H9 (cell line): ENCODE data around the gene PRDX2. TPM values are rescaled to one million over a fixed set of nuclear protein-coding genes. Genes with fewer than 3 reads are reported as not detected.
"Not testable (repeated sequence)": the region's sequence is repeated elsewhere in the genome, so short reads cannot be mapped to it uniquely, and the experiment has no call there.

Source experiments
- DNase-seq: peaks from one replicate; pipeline ENCODE4 v3.0.0-alpha.2; 2017
- H2AFZ ChIP-seq: one replicate; pipeline ENCODE4 v1.6.1; 2013; ENCODE audit warnings: mild to moderate bottlenecking, low read length, control low read depth, moderate library complexity
- H2AK5ac ChIP-seq: 2 replicates; pipeline ENCODE4 v1.6.1; 2013; ENCODE audit warnings: low read length, control low read depth, mixed read lengths; ENCODE audit not compliant: insufficient read length
- H2BK120ac ChIP-seq: one replicate; pipeline ENCODE4 v1.6.1; 2013; ENCODE audit warnings: low read depth, mild to moderate bottlenecking, low read length, control low read depth, inconsistent platforms; ENCODE audit not compliant: poor library complexity, severe bottlenecking
- H2BK12ac ChIP-seq: 2 replicates; pipeline ENCODE4 v1.6.1; 2013; ENCODE audit warnings: low read length, control low read depth, mixed read lengths, low read depth; ENCODE audit not compliant: insufficient read length
- H2BK15ac ChIP-seq: 2 replicates; pipeline ENCODE4 v1.6.1; 2013; ENCODE audit warnings: low read depth, low read length, control low read depth
- H2BK20ac ChIP-seq: one replicate; pipeline ENCODE4 v1.6.1; 2013; ENCODE audit warnings: low read depth, mild to moderate bottlenecking, low read length, control low read depth, inconsistent platforms; ENCODE audit not compliant: poor library complexity, severe bottlenecking
- H2BK5ac ChIP-seq: 2 replicates; pipeline ENCODE4 v1.6.1; 2013; ENCODE audit warnings: low read length, control low read depth, mixed read lengths; ENCODE audit not compliant: insufficient read length
- H3K14ac ChIP-seq: 2 replicates; pipeline ENCODE4 v1.6.1; 2013; ENCODE audit warnings: low read length, control low read depth; ENCODE audit not compliant: insufficient read depth
- H3K18ac ChIP-seq: 2 replicates; pipeline ENCODE4 v1.6.1; 2013; ENCODE audit warnings: low read depth, mild to moderate bottlenecking, mixed read lengths, low read length, control low read depth; ENCODE audit not compliant: insufficient read length
- H3K23ac ChIP-seq: 2 replicates; pipeline ENCODE4 v1.6.1; 2013; ENCODE audit warnings: low read length, control low read depth, mixed read lengths, low read depth; ENCODE audit not compliant: insufficient read length
- H3K23me2 ChIP-seq: 2 replicates; pipeline ENCODE4 v1.6.1; 2013; ENCODE audit warnings: low read depth, mild to moderate bottlenecking, mixed read lengths, low read length, control low read depth; ENCODE audit not compliant: insufficient read length, poor library complexity, severe bottlenecking
- H3K27ac ChIP-seq: 2 replicates; pipeline ENCODE4 v1.5.1; 2013; ENCODE audit warnings: low read length, control low read depth, mixed read lengths, low read depth; ENCODE audit not compliant: insufficient read length
- H3K27me3 ChIP-seq: 2 replicates; pipeline ENCODE4 v1.6.1; 2013; ENCODE audit warnings: low read length, control low read depth, inconsistent platforms; ENCODE audit not compliant: insufficient read depth
- H3K4ac ChIP-seq: 2 replicates; pipeline ENCODE4 v1.6.1; 2013; ENCODE audit warnings: low read depth, mild to moderate bottlenecking, control low read depth, inconsistent platforms, low read length, moderate library complexity
- H3K4me1 ChIP-seq: 2 replicates; pipeline ENCODE4 v1.6.1; 2013; ENCODE audit warnings: low read length, control low read depth, inconsistent platforms; ENCODE audit not compliant: insufficient read depth
- H3K4me2 ChIP-seq: 2 replicates; pipeline ENCODE4 v1.6.1; 2013; ENCODE audit warnings: low read length, control low read depth, mixed read lengths; ENCODE audit not compliant: insufficient read length, insufficient read depth
- H3K56ac ChIP-seq: 2 replicates; pipeline ENCODE4 v1.6.1; 2013; ENCODE audit warnings: low read depth, mild to moderate bottlenecking, mixed read lengths, low read length, control low read depth; ENCODE audit not compliant: insufficient read length
- H3K79me1 ChIP-seq: 2 replicates; pipeline ENCODE4 v1.6.1; 2013; ENCODE audit warnings: low read depth, mild to moderate bottlenecking, moderate library complexity, low read length, control low read depth, inconsistent platforms; ENCODE audit not compliant: insufficient read depth, poor library complexity, severe bottlenecking
- H3K79me2 ChIP-seq: 2 replicates; pipeline ENCODE4 v1.6.1; 2013; ENCODE audit warnings: low read length, control low read depth, inconsistent platforms; ENCODE audit not compliant: insufficient read depth
- H3K9ac ChIP-seq: 2 replicates; pipeline ENCODE4 v1.6.1; 2013; ENCODE audit warnings: low read length, control low read depth, mixed read lengths; ENCODE audit not compliant: insufficient read length; ENCODE audit errors: extremely low read depth
- H3K9me3 ChIP-seq: one replicate; pipeline ENCODE4 v1.6.1; 2013; ENCODE audit warnings: low read depth, low read length, inconsistent platforms; ENCODE audit not compliant: control insufficient read depth
- H3T11ph ChIP-seq: one replicate; pipeline ENCODE4 v1.6.1; 2013; ENCODE audit warnings: mild to moderate bottlenecking, low read length, control low read depth, inconsistent platforms
- H4K20me1 ChIP-seq: one replicate; pipeline ENCODE4 v1.6.1; 2013; ENCODE audit not compliant: control insufficient read depth, insufficient read length, insufficient read depth
- H4K5ac ChIP-seq: 2 replicates; pipeline ENCODE4 v1.6.1; 2013; ENCODE audit warnings: low read depth, mild to moderate bottlenecking, mixed read lengths, low read length, control low read depth; ENCODE audit not compliant: insufficient read length
- H4K8ac ChIP-seq: replicated peaks from 2 replicates; pipeline ENCODE4 v1.6.1; 2013; ENCODE audit warnings: low read length, control low read depth, mixed read lengths, low read depth; ENCODE audit not compliant: insufficient read length
- H4K91ac ChIP-seq: 2 replicates; pipeline ENCODE4 v1.6.1; 2013; ENCODE audit warnings: low read depth, mild to moderate bottlenecking, moderate library complexity, mixed read lengths, low read length, control low read depth; ENCODE audit not compliant: insufficient read length
- H3K27ac Mint-ChIP-seq, 3 experiments: 2 replicates in 2 of 3; 3 replicates in 1 of 3; pipeline ENCODE4 v1.8.0; 2020 to 2021; ENCODE audit warnings: mixed read lengths in 3 of 3, mild to moderate bottlenecking in 1 of 3, moderate library complexity in 1 of 3
- H3K27me3 Mint-ChIP-seq: 2 replicates; pipeline ENCODE4 v1.8.0; 2021; ENCODE audit warnings: low read depth, mild to moderate bottlenecking, moderate library complexity, mixed read lengths
- H3K36me3 Mint-ChIP-seq, 3 experiments: 2 replicates in 2 of 3; 3 replicates in 1 of 3; pipeline ENCODE4 v1.8.0; 2020 to 2021; ENCODE audit warnings: low read depth in 3 of 3, mixed read lengths in 3 of 3; ENCODE audit not compliant: insufficient read depth in 1 of 3
- H3K4me1 Mint-ChIP-seq, 2 experiments: 2 replicates each; pipeline ENCODE4 v1.8.0; 2020; ENCODE audit warnings: mixed read lengths in 2 of 2
- H3K4me3 Mint-ChIP-seq, 2 experiments: 2 replicates in 1 of 2; 3 replicates in 1 of 2; pipeline ENCODE4 v1.8.0; 2020 to 2021; ENCODE audit warnings: mild to moderate bottlenecking in 2 of 2, mixed read lengths in 2 of 2, moderate library complexity in 1 of 2
- H3K9me3 Mint-ChIP-seq, 2 experiments: 2 replicates in 1 of 2; 3 replicates in 1 of 2; pipeline ENCODE4 v1.8.0; 2020; ENCODE audit warnings: mild to moderate bottlenecking in 2 of 2, mixed read lengths in 2 of 2, moderate library complexity in 1 of 2
- WGBS: extraction: QIAGEN DNeasy Blood & Tissue Kit; methylation state at CpG from one replicate; pipeline ENCODE4 v1.1.7; 2013; ENCODE audit warnings: missing lambda C conversion rate, low lambda C conversion rate, mixed read lengths; ENCODE audit not compliant: insufficient read length; ENCODE audit errors: extremely low coverage; 5-methylcytosine and 5-hydroxymethylcytosine counted together
- total RNA-seq: library from RNA; stranded (reverse); gene quantifications from 2 replicates; pipeline ENCODE4 v1.2.1, GENCODE V29; 2021

Gene PRDX2
- total RNA-seq, 1 experiment from 2014 or later: 468 TPM

DNA sequence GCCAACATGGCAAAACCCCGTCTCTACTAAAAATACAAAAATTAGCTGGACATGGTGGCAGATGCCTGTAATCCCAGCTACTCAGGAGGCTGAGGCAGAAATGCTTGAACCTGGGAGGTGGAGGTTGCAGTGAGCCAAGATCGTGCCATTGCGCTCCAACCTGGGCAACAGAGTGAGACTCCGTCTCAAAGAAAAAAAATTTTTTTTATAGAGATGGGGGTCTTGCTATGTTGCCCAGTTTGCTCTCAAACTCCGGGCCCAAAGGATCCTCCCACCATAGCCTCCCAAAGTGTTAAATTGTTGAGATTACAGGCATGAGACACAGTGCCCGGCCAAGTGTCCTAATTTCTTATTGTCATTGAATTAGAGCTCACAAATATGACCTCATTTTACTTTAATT lies 15.6 kb upstream of the PRDX2 start:
- not testable (repeated sequence) for H2BK12ac ChIP-seq, H3K23me2 ChIP-seq, H2AFZ ChIP-seq, H3T11ph ChIP-seq, H3K9ac ChIP-seq, H3K79me2 ChIP-seq, H3K9me3 Mint-ChIP-seq, H3K14ac ChIP-seq, H3K56ac ChIP-seq, H3K4me3 Mint-ChIP-seq, H3K18ac ChIP-seq, H3K27ac Mint-ChIP-seq, H4K91ac ChIP-seq, H3K27ac ChIP-seq, H4K8ac ChIP-seq, H4K5ac ChIP-seq, H3K27me3 ChIP-seq, H3K9me3 ChIP-seq, H3K27me3 Mint-ChIP-seq, DNase-seq, H3K4me1 ChIP-seq, H2AK5ac ChIP-seq, H3K4ac ChIP-seq, H2BK15ac ChIP-seq, H2BK20ac ChIP-seq, H3K79me1 ChIP-seq, H2BK120ac ChIP-seq, H2BK5ac ChIP-seq, H3K23ac ChIP-seq, H4K20me1 ChIP-seq, H3K4me1 Mint-ChIP-seq, H3K4me2 ChIP-seq
- peaks cover 21 to 32% (median 30%) of the 10 kb centered on the region in 3 experiments; a peak in 6 of 7 replicates for H3K36me3 Mint-ChIP-seq
- WGBS: no CpG with 5 or more reads among the region's 6 CpGs
